Fibroblast of lung (primary cell): ENCODE results near the gene SLC26A1.

ENCODE experiments used
- CTCF ChIP-seq, 2 donors: IDR thresholded peaks in 1 of 2; conservative IDR thresholded peaks in 1 of 2; 1 replicate in 1 of 2; 2 replicates in 1 of 2; pipeline ENCODE4 v1.5.1; 2011 to 2012; ENCODE audit warnings: low read length in 2 of 2, control low read depth in 1 of 2, inconsistent platforms in 1 of 2, low read depth in 1 of 2, mild to moderate bottlenecking in 1 of 2
- EZH2 ChIP-seq: IDR thresholded peaks from 2 replicates; pipeline ENCODE4 v1.5.1; 2012; ENCODE audit warnings: low read length, control low read depth, mild to moderate bottlenecking; ENCODE audit errors: missing control alignments

GRCh38 chr4:1039493-1040343 is 46.5 kb upstream of the SLC26A1 start:
- TF ChIP-seq EZH2 = no peak
- no peak for TF ChIP-seq CTCF (conservative IDR thresholded peaks at IDR 0.05 in 1 of 2, IDR thresholded peaks at IDR 0.05 in 1 of 2; ENCODE audit: low read depth in 1 of 2, low read length in 2 of 2)
